Skeletal muscle cell (primary cell): ENCODE data around the gene PPP1R1A.

ENCODE experiments used
- DNase-seq: peaks from one replicate; pipeline ENCODE4 v3.0.0-alpha.2; 2010; ENCODE audit warnings: low read depth
- H3K4me3 ChIP-seq: 2 replicates; pipeline ENCODE4 v1.5.1; 2011; ENCODE audit warnings: low read depth, mild to moderate bottlenecking, control low read depth, low read length, moderate library complexity

The PPP1R1A gene

DNA sequence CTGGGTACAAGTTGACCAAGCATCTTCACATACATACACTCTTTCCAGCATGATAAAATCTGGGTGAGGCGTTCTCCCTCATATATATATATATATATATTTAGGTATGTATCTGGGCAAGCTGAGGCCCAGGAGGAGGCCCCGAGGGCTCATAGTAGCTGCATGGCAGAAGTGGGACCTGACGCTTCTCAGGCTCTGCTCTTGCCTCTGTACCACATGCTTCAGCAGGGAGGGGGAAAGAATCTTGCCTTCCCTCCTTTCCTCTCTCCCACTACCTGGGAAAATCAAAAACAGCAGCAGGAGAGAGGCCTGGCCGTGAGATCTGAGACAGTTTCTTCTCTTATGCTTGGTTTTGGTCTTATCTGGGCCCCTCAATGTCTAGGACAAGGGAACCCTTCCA is 9.2 kb downstream of the PPP1R1A start:
- no peak overlapping the region for H3K4me3 ChIP-seq

DNA sequence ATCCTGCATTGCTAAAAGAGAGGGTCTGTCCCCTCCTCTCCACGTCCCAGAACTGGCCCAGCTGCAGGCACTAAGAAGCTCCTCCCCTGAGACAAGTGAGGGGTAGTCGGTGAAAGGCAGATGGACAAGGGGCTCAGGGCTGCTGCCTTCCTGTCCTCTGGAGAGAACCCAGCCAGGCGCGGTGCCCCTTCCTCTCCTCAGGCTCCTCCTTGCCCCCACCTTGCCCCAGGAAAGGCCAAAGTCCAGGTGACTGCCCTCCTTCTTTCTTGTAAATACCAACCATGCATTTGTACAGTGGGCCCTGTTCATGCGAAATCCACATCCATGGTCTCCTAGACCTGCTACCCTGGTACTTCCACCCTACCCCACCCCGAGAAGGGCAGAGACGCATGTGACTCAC is 9.7 kb downstream of the PPP1R1A start:
- H3K4me3 ChIP-seq: no peak overlapping the region
- DNase-seq: no peak

More for the DNA sequence above, 9.2 kb downstream of the PPP1R1A start:
- no peak for DNase-seq

DNA sequence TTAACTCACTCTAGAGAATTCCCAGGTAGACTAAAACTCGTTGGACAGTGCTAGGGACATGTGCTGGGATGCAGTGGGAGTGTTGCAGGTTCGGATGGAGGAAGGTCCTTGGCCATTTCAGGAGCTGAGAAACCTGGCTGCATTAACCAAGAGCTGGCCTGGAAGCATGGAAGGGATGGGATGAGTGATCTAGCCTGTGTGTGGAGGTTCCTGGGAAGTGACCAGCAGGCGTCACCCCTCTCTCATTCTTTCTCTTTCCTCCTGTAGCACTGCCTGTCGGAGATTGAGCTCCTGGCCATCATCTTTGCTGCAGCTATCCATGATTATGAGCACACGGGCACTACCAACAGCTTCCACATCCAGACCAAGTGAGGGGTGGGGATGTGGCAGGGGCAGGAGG is 15.6 kb downstream of the PPP1R1A start:
- no peak for DNase-seq
- H3K4me3 ChIP-seq: no peak overlapping the region

DNA sequence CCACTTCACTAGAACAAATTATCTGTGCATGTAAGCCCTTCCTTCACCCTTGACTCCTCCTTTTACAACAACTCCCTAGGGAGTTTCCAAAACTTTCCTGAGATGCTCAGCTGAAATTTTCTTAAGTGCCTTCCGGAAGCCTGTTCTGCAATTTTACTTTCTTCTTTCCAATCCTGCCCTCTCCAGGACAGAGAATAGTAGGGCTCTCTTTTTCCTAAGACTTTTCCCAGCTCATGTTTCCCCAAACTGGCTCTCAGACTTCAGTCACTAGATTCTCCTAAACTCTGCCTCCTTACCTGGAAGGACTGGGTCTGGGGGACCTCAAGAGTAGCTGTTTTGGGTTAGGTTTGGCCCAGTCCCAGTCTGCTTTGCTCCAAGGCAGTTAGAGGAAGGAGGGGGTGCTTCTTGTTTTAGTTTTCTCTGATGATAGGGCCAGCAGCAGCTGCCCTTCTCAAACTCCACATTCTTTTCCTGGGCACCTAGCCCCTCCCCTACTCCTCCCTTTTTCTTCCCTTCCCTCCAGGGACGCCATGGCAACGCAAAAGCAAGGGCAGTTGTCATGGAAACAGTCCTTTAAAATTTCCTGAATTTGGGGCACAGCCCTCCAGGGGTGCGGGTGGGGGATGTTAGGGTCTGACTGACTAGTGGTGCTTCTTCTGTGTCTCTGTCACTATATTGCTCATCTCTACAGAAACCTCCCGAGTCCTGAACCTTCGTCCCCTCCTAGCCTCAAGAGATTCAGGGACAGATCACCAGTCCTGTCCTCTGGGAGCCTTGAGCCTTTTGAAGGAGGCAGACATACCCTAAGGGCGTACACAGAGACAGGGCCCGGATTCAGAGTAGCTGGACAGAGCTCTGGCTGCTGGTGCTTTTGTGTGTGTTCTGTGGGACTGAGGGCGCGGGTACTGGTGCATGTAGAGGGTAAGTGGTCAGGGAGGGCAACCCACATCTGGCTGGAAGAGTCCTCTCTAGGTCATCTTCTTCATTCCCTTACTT is 17.0 kb downstream of the PPP1R1A start:
- no peak for DNase-seq
- no peak overlapping the region for H3K4me3 ChIP-seq

DNA sequence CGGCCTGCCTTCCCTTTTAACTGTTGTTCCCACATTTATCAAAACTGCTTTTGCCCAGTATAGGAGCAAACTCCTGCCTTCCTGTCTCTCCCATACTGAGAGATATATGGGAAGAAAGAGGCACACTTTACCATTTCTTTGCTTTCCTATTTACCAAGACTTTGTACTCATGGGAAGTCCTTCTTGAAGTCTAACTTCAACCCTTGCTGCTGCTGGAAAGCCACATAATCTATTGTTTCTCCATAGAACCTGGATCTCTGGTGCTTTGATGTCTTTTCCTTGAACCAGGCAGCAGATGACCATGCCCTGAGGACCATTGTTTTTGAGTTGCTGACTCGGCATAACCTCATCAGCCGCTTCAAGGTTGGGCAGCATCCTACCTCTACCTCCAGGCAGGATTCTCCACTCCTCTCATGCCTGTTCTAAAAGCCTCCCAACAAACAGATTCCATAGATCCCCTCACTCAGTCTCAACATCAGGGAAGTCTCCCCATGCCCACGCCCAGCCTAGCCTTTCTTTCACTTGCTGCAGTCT is 18.4 kb downstream of the PPP1R1A start:
- no peak overlapping the region for H3K4me3 ChIP-seq
- DNase-seq: no peak

DNA sequence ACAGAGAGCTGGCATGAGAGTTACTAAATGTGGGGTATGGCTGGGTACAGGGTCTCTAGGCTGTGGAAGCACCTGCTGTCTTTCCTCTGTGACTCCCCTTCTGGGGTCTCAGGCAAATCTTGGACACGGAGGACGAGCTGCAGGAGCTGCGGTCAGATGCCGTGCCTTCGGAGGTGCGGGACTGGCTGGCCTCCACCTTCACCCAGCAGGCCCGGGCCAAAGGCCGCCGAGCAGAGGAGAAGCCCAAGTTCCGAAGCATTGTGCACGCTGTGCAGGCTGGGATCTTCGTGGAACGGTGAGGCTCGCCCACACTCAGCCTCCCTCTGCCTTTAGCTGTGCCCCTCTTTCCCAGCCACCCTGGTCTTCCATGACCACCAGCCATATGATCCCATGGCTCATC is 19.4 kb downstream of the PPP1R1A start:
- H3K4me3 ChIP-seq: no peak overlapping the region
- no peak for DNase-seq

DNA sequence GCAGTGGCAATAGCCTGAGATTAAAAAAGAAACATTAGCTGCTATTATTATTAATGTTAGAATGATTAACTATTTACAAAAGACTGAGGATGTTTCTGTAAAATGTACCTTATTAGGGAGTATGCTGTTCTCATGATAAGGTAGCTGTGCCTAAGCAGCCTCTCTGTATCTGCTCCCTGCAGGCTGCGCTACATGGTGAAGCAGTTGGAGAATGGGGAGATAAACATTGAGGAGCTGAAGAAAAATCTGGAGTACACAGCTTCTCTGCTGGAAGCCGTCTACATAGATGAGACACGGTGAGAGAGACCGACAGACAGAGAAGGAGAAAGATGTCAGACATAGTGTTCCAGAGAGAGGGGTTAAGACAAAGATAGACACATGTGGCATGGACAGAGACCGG is 21.7 kb downstream of the PPP1R1A start:
- no peak for DNase-seq
- H3K4me3 ChIP-seq: no peak overlapping the region

DNA sequence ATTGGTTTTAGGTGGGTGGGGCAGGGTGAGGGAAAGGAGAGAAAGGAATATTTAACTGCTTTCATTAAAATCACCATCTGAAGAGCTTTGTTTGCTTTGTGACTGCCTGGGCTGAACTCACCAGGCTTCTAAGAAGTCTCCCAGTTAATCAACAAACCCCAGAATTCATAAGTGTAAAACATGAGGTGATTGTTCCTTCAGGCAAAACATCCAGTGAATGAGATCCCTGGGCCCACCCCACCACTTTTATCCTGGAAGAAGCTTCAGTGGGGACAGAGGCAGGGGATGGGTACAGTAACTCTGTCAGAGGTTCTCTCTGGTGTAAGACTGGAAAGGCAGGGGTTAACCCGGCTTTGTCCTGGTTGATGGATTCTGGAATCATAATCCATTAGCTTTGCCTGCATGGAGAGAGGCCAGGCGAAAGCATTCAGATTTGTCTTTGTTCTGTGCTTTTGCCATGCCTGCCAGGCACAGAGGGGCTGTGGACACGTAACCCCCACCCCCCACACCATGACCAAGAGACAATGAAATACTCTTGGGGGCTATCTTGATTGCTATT is 22.4 kb downstream of the PPP1R1A start:
- no peak for DNase-seq

DNA sequence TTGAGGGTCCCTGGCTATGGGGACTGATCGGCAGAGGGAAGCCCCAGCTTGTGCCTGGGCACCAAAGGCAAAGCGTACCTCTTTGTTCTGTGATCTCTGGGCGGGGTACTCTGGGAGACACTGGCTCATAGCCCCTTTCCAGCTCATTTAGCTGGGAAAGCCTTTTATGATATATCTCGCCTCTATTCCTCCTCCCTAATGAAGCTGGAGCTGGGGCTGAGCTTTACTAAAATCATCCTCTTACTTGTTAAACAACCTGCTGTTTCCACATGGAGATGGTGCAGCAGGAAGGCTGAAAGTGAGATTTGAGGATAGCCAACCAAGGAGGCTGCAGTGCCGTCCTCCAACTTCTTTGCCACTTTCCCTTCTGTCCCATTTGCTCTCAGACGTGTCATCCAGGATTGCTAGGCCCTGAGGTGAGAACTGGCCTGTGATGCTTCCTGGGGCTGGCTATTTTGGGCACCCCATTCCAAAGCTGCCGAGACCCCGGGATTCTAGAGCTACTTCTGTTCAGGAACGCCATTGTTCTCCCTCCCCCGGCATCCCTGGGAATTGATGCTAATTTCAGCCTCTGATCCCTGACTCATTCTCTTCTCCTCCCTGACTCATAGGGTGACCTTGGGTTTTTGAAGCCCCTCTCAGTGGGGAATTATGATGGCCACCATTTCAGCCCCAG is 23.0 kb downstream of the PPP1R1A start:
- no peak for DNase-seq
- no peak overlapping the region for H3K4me3 ChIP-seq

More for the DNA sequence above, 22.4 kb downstream of the PPP1R1A start:
- no peak overlapping the region for H3K4me3 ChIP-seq

DNA sequence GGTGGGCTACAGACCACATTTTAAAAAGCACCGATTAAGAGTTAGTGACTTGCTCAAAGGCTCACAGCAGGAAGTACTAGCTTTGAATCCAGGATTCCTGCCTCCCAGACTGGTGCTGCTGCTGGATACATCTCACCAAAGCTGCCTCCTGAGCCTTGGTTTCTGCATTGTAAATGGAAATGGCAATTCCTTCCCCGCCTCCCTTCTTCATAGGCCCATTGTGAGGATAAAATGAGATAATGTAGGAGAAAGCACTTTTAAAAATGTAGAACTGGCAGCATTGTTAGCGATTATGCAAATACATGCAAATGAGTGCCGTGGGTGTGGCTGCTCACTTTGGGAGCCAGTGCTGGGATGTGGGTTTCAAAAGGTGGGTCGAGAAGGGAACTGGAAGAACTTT is 23.7 kb downstream of the PPP1R1A start:
- no peak for DNase-seq
- H3K4me3 ChIP-seq: no peak overlapping the region

DNA sequence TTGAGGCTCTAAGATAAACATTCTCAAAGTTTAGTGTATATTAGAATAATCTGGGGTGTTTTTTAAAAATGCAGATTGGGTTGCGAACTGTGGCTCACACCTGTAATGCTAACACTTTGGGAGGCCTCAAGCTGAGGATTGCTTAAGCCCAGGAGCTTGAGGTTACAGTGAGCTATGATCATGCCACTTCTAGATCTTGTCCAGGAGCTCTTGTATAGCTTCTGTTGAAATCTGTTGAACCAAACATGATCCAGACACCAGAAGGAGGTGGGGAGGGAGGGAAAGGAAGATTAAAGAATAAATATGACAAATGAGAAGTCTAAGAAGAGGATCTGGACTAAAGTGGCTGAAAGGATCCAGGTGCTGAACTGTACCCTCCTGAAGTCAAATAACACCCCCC is 24.7 kb downstream of the PPP1R1A start:
- no peak for DNase-seq
- H3K4me3 ChIP-seq: no peak overlapping the region

DNA sequence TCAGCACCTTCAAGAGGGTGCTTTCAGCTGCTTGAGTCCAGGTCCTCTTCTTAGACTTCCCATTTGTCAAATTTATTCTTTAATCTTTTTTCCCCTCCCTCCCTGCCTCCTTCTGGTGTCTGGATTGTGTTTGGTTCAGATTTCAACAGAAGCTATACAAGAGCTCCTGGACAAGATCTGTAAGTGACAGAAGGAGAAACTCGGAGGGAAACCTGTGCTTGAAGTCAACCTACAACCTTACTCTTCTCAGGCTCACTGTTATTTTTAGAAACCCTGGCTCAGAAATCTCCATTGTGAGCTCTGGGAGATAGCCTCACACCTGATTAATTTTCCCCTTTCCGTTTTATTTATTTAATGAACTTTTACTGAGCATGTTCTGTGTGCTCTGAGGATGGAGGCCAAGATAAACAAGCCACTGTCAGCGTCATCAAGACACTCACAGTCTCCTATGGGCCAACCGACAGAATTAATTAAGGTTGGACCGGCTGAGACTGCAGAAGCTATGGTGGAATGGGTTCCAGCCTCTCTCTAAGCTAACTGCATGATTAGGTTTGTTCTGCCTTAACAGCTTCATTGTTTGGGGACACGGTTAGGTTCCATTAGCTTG is 25.6 kb downstream of the PPP1R1A start:
- H3K4me3 ChIP-seq: no peak overlapping the region
- DNase-seq: no peak

DNA sequence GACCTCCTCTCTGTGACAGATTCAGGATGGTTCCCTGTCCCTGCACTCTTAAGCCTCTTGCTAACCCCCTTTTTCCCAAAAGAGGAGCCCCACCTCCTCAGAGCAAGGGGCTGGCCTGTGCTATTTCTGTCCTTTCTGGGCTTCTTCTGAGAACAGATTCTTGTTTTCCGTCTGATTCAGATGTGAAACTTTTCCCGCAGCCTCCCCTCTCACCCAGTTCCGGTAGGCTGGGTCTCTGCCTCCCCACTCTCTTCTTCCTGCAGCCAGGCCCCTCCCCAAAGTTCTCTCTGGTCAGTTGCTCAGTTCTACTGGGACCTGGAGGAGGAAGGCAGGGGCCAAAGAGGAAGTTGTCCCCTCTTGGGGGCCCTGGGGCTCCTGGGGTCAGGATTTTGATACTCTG is 27.3 kb downstream of the PPP1R1A start:
- no peak overlapping the region for H3K4me3 ChIP-seq
- no peak for DNase-seq

DNA sequence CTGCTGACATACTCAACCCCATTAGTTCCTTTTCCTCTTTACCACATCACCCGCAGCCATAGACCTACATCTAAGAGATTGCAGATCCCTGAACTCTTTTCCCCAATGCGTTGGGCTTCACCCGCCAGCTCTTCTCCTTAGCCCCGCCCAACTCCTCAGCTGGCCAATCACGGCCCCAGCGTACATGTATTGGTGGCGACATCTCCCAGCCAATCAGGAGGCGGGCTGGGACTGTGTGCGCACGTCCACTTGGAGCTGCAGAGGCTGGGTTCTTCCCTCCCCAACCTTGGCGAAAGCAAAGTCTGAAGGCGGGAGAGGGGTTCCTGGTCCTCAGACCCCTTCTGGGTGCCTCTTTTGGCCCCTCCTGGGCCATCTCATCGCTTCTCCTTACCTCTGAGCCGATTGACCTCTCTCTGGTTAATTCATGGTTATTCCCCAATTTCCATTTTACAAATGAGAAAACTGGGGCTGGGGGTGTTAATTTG is 28.0 kb downstream of the PPP1R1A start:
- H3K4me3 ChIP-seq: peak overlapping the region; percentile 46
- DNase-seq: peak; percentile 36

DNA sequence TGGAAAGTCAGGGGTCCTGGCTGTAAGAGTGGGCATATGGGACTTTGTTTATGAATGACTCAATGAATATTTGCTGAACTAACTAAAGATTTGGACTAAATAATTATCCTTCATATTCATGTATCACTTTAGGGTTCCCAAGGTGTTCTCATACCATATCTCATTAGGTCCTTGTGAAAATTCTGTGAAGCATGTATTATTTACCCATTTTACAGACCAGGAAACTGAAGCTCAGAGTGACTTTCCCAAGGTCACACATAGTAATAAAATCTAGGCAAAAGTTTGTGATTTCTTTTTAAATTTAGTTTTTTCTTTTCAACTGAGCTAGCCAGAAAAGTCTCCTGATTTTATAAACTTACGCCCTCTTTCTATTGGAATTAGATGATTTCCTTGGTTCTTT is 29.7 kb downstream of the PPP1R1A start:
- no peak overlapping the region for H3K4me3 ChIP-seq
- no peak for DNase-seq

DNA sequence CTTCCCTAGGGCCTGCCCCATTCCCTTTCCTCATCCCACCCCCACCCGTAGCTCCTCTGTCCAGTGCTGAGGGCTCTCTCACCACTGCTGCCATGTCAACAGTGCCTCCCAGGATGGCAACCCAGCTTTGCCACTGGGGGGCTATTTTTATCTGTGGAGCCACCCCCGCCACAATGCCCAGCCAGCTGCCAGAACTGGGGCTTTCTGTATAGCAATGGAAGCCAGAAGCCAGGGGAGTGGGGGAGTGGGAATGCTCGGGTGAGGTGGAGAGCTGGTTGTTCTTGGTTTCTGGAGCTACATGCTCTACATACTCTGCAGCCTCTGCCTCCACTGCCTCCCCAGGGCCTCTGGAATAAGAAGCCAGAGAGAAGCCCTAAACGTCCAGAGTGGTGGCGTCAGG is 30.1 kb downstream of the PPP1R1A start:
- no peak overlapping the region for H3K4me3 ChIP-seq
- no peak for DNase-seq

DNA sequence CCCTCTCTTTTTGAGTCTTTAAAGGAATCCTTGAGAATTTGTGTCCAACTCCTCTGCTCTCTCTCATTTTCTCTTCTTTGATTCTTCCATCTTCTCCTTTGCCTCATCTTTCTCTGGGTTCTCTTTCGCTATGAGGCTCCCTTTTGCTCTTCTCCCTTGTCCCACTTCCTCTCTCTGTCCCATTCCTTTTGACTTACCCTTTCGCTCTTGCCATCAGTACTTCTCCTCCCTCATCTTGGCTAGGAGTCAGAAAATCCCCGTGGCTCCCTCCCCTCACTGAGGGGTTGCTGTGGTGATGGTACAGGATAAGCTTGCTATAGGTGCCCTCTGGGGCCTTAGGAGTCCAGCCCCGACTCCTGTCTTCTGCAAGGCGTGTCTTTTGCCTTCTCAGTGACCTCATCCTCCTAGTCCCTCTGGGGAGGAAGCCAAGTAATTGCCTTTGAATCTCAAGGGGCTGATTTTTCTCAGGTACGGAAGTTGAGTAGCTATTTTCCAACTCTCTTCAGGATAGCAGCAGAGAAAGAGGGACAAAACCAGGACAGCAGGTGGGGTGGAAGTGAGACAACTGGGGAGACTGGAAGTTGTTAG is 32.7 kb downstream of the PPP1R1A start:
- DNase-seq: no peak
- no peak overlapping the region for H3K4me3 ChIP-seq

DNA sequence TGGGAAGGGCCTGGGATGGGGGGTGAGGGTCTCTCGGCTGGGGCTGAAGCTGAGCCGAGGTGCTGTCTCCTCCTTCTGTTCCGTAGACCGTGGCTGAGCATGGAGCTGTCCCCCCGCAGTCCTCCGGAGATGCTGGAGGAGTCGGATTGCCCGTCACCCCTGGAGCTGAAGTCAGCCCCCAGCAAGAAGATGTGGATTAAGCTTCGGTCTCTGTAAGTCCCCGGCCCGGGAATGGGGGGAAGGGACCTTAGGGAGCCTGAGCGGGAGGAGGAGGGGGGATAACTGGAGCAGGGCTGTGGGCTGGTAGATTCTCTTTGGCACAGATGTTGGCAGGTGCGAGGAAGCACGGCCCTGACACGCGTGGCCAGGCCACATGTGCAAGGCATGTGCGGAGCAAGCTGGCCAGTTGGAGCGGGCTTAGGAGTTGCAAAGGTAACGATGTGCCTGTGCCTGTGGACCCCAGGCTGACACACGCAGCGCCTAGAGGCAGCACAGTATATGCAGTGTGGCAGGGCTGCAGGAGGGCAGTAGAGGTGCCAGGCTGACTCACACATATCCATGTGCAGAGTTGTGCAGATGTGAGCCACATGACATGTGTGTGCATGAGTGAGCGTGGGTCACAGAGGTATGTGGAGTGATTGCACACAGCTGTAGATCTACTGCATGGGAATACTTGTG is 38.5 kb downstream of the PPP1R1A start:
- no peak for DNase-seq
- H3K4me3 ChIP-seq: peak overlapping the region; percentile 39

DNA sequence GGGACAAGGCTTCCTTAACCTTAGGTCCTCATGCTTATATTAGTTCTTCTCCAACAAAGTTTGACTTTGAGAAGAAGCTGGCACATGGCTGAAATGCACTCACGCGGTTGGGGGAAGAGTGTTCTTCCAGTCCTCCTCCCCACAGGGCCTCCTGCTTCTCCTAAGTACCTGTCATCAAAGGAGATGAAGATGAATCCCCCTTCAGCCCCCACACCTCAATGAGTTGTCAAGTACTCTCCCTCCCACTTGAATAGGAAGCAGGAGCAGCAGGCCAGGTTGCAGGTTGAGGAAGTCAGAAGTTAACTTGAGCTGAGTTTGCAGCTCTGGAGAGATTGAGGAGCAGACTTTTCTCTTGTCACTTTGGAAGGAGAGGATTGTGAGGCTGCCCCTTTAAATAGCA is 41.9 kb downstream of the PPP1R1A start:
- H3K4me3 ChIP-seq: no peak overlapping the region
- no peak for DNase-seq
